NCI-H187 (cell line): Measurements from ENCODE around the gene TRUB2.
"Not testable (repeated sequence)": the region's sequence is repeated elsewhere in the genome, so short reads cannot be mapped to it uniquely, and the experiment has no call there.

Experiments used
- DNase-seq, 2 experiments: peaks; one replicate each; lab custom pipeline; 2025; lab: John Stamatoyannopoulos, UW

TRUB2 gene

GRCh38 chr9:128298535-128299482 lies 23.4 kb downstream of the TRUB2 start:
- DNase-seq: no peak

GRCh38 chr9:128297221-128297773 lies 24.9 kb downstream of the TRUB2 start:
- no peak for DNase-seq

- DNase-seq: no peak
These were observed 25.7 kb downstream of the TRUB2 start for GRCh38 chr9:128296340-128297220.

GRCh38 chr9:128294142-128294541 lies 28.1 kb downstream of the TRUB2 start:
- DNase-seq: no peak

- DNase-seq: no peak
These were observed 29.2 kb downstream of the TRUB2 start for GRCh38 chr9:128293091-128293490.

- DNase-seq: no peak
These were observed 30.2 kb downstream of the TRUB2 start for GRCh38 chr9:128292009-128292408.

- DNase-seq: no peak
These were observed 33.8 kb downstream of the TRUB2 start for GRCh38 chr9:128288273-128289004.

GRCh38 chr9:128286440-128286839 lies 35.8 kb downstream of the TRUB2 start:
- no peak for DNase-seq

GRCh38 chr9:128285033-128285784 lies 37.0 kb downstream of the TRUB2 start:
- no peak for DNase-seq

GRCh38 chr9:128282500-128282899 lies 39.7 kb downstream of the TRUB2 start:
- DNase-seq: no peak

GRCh38 chr9:128280084-128280622 lies 42.1 kb downstream of the TRUB2 start:
- DNase-seq: no peak

GRCh38 chr9:128279088-128280073 lies 42.9 kb downstream of the TRUB2 start:
- DNase-seq: not testable (repeated sequence)

- DNase-seq: no peak
These were observed 45.5 kb downstream of the TRUB2 start for GRCh38 chr9:128276574-128277270.

- DNase-seq: peak; percentile 94 to 95
These were observed 46.2 kb downstream of the TRUB2 start, which contains the start of gene SWI5 for GRCh38 chr9:128276008-128276573. Gene SWI5 (plus strand): TSS chr9:128276276.

- no peak for DNase-seq
These were observed 46.8 kb downstream of the TRUB2 start, which contains the start of gene GOLGA2 for GRCh38 chr9:128275198-128276007. Gene GOLGA2 (minus strand): TSS chr9:128276007. CDS start chr9:128275976, 31 bp downstream.

GRCh38 chr9:128274245-128274644 lies 48.0 kb downstream of the TRUB2 start:
- no peak for DNase-seq

- no peak for DNase-seq
These were observed 50.7 kb downstream of the TRUB2 start for GRCh38 chr9:128271512-128271911.
